Trophoblast cell (in vitro differentiated cells and primary cell): Measurements from ENCODE around the gene CDHR3.

Source experiments
- DNase-seq, 2 donors: peaks; one replicate each; pipeline ENCODE4 v3.0.0-alpha.2; 2016
- H2AFZ ChIP-seq: 2 replicates; pipeline ENCODE4 v1.6.1; 2013; ENCODE audit warnings: low read length, moderate library complexity, mild to moderate bottlenecking; ENCODE audit not compliant: insufficient read depth, poor library complexity
- H2AK5ac ChIP-seq: 2 replicates; pipeline ENCODE4 v1.6.1; 2013; ENCODE audit warnings: mild to moderate bottlenecking, low read length
- H2BK120ac ChIP-seq: 2 replicates; pipeline ENCODE4 v1.6.1; 2013; ENCODE audit warnings: low read length, mild to moderate bottlenecking, moderate library complexity; ENCODE audit not compliant: insufficient read depth, poor library complexity
- H2BK12ac ChIP-seq: 2 replicates; pipeline ENCODE4 v1.6.1; 2013; ENCODE audit warnings: mild to moderate bottlenecking, low read length, moderate library complexity
- H2BK5ac ChIP-seq: 2 replicates; pipeline ENCODE4 v1.6.1; 2013; ENCODE audit warnings: low read length, low read depth, moderate library complexity, mild to moderate bottlenecking; ENCODE audit not compliant: poor library complexity
- H3K14ac ChIP-seq: 2 replicates; pipeline ENCODE4 v1.6.1; 2013; ENCODE audit warnings: mild to moderate bottlenecking, low read length
- H3K18ac ChIP-seq: 2 replicates; pipeline ENCODE4 v1.6.1; 2013; ENCODE audit warnings: mild to moderate bottlenecking, low read length
- H3K23ac ChIP-seq: 2 replicates; pipeline ENCODE4 v1.6.1; 2013; ENCODE audit warnings: low read length
- H3K27ac ChIP-seq: 2 replicates; pipeline ENCODE4 v1.5.1; 2013; ENCODE audit warnings: low read depth, mild to moderate bottlenecking, inconsistent platforms, low read length, moderate library complexity
- H3K27me3 ChIP-seq: 2 replicates; pipeline ENCODE4 v1.6.1; 2013; ENCODE audit warnings: inconsistent platforms, mild to moderate bottlenecking, low read length, moderate library complexity; ENCODE audit not compliant: insufficient read depth
- H3K36me3 ChIP-seq, 2 experiments: 1 replicate in 1 of 2; 2 replicates in 1 of 2; pipeline ENCODE4 v1.6.1; 2013; ENCODE audit warnings: low read length in 2 of 2, mild to moderate bottlenecking in 2 of 2, moderate library complexity in 1 of 2; ENCODE audit not compliant: insufficient read depth in 2 of 2, control insufficient read depth in 1 of 2
- H3K4ac ChIP-seq: 2 replicates; pipeline ENCODE4 v1.6.1; 2013; ENCODE audit warnings: low read depth, mild to moderate bottlenecking, low read length, moderate library complexity
- H3K4me1 ChIP-seq, 2 experiments: 1 replicate in 1 of 2; 2 replicates in 1 of 2; pipeline ENCODE4 v1.6.1; 2013; ENCODE audit warnings: low read length in 2 of 2, mild to moderate bottlenecking in 2 of 2, moderate library complexity in 1 of 2; ENCODE audit not compliant: insufficient read depth in 2 of 2, control insufficient read depth in 1 of 2
- H3K4me2 ChIP-seq: 2 replicates; pipeline ENCODE4 v1.6.1; 2013; ENCODE audit warnings: inconsistent platforms, mild to moderate bottlenecking, low read length, moderate library complexity
- H3K4me3 ChIP-seq: 2 replicates; pipeline ENCODE4 v1.5.1; 2013; ENCODE audit warnings: mild to moderate bottlenecking, low read depth, low read length, inconsistent platforms
- H3K79me1 ChIP-seq: one replicate; pipeline ENCODE4 v1.6.1; 2013; ENCODE audit warnings: low read length
- H3K79me2 ChIP-seq: 2 replicates; pipeline ENCODE4 v1.6.1; 2013; ENCODE audit warnings: low read length, mild to moderate bottlenecking; ENCODE audit not compliant: control insufficient read depth, insufficient read depth, poor library complexity
- H3K9ac ChIP-seq: 2 replicates; pipeline ENCODE4 v1.6.1; 2013; ENCODE audit warnings: mild to moderate bottlenecking, low read length
- H3K9me3 ChIP-seq: 2 replicates; pipeline ENCODE4 v1.6.1; 2013; ENCODE audit warnings: low read depth, mild to moderate bottlenecking, control low read depth, inconsistent platforms, low read length; ENCODE audit not compliant: insufficient read depth
- H4K12ac ChIP-seq: 2 replicates; pipeline ENCODE4 v1.6.1; 2013; ENCODE audit warnings: low read depth, mild to moderate bottlenecking, low read length, moderate library complexity
- H4K8ac ChIP-seq: 2 replicates; pipeline ENCODE4 v1.6.1; 2013; ENCODE audit warnings: low read depth, mild to moderate bottlenecking, low read length, moderate library complexity
- H4K91ac ChIP-seq: one replicate; pipeline ENCODE4 v1.6.1; 2013; ENCODE audit warnings: low read depth, mild to moderate bottlenecking, low read length, moderate library complexity
- WGBS: extraction: QIAGEN DNeasy Blood & Tissue Kit; methylation state at CpG from one replicate; pipeline ENCODE4 v1.1.7; 2013; ENCODE audit warnings: missing lambda C conversion rate; ENCODE audit not compliant: insufficient read length, insufficient coverage; ENCODE audit errors: extremely low coverage; 5-methylcytosine and 5-hydroxymethylcytosine counted together

Gene CDHR3

GRCh38 chr7:106038289-106038688, 75.2 kb downstream of the CDHR3 start:
- Histone ChIP-seq H2BK5ac (no peak overlapping the region), H3K79me2 (no peaks in the 10 kb centered on the region), H3K4me1 (peaks cover 0 to 7% of the 10 kb centered on the region in 2 experiments), H2BK120ac (no peak overlapping the region), H3K23ac (no peak overlapping the region), H3K4me3 (no peak overlapping the region), H3K36me3 (no peaks in the 10 kb centered on the region), H3K79me1 (no peaks in the 10 kb centered on the region), H3K14ac (no peak overlapping the region), H2BK12ac (no peak overlapping the region), H3K27me3 (no peaks in the 10 kb centered on the region), H3K18ac (no peak overlapping the region), H3K4ac (no peak overlapping the region), H3K27ac (no peak overlapping the region), H4K8ac (no peak overlapping the region), H3K9ac (no peak overlapping the region), H4K91ac (no peak overlapping the region), H4K12ac (no peak overlapping the region), H3K9me3 (no peaks in the 10 kb centered on the region), H2AK5ac (no peak overlapping the region), H3K4me2 (no peak overlapping the region), H2AFZ (no peak overlapping the region)
- WGBS: no CpG with 5 or more reads among the region's 5 CpGs
- DNase-seq: no peak

- no peak overlapping the region for H3K23ac ChIP-seq
- no peak overlapping the region for H4K91ac ChIP-seq
- H2BK12ac ChIP-seq: no peak overlapping the region
- DNase-seq: no peak
- no peaks in the 10 kb centered on the region for H3K36me3 ChIP-seq
- WGBS: no CpG with 5 or more reads among the region's 12 CpGs
- H3K27ac ChIP-seq: no peak overlapping the region
- H3K79me1 ChIP-seq: no peaks in the 10 kb centered on the region
- H2BK5ac ChIP-seq: no peak overlapping the region
- no peak overlapping the region for H2AK5ac ChIP-seq
- peaks cover 0 to 7% of the 10 kb centered on the region in 2 experiments for H3K4me1 ChIP-seq
- H3K9me3 ChIP-seq: no peaks in the 10 kb centered on the region
- H3K4ac ChIP-seq: no peak overlapping the region
- H3K4me2 ChIP-seq: no peak overlapping the region
- H3K4me3 ChIP-seq: no peak overlapping the region
- no peak overlapping the region for H2AFZ ChIP-seq
- no peak overlapping the region for H4K8ac ChIP-seq
- no peaks in the 10 kb centered on the region for H3K27me3 ChIP-seq
- no peaks in the 10 kb centered on the region for H3K79me2 ChIP-seq
- H4K12ac ChIP-seq: no peak overlapping the region
- H3K14ac ChIP-seq: no peak overlapping the region
- no peak overlapping the region for H3K9ac ChIP-seq
- no peak overlapping the region for H3K18ac ChIP-seq
- H2BK120ac ChIP-seq: no peak overlapping the region
Observed at GRCh38 chr7:106038916-106039315, 75.9 kb downstream of the CDHR3 start.

GRCh38 chr7:106039486-106040060, 76.5 kb downstream of the CDHR3 start:
- no peak for DNase-seq
- Histone ChIP-seq H3K27ac (no peak overlapping the region), H3K4me2 (no peak overlapping the region), H3K4ac (no peak overlapping the region), H3K14ac (no peak overlapping the region), H2BK5ac (no peak overlapping the region), H4K12ac (no peak overlapping the region), H2AFZ (no peak overlapping the region), H3K9ac (no peak overlapping the region), H3K79me1 (no peaks in the 10 kb centered on the region), H3K4me3 (no peak overlapping the region), H4K8ac (no peak overlapping the region), H2BK12ac (no peak overlapping the region), H3K9me3 (no peaks in the 10 kb centered on the region), H3K36me3 (no peaks in the 10 kb centered on the region), H2AK5ac (no peak overlapping the region), H3K79me2 (no peaks in the 10 kb centered on the region), H3K4me1 (peaks cover 0 to 7% of the 10 kb centered on the region in 2 experiments), H3K18ac (no peak overlapping the region), H4K91ac (no peak overlapping the region), H2BK120ac (no peak overlapping the region), H3K23ac (no peak overlapping the region), H3K27me3 (no peaks in the 10 kb centered on the region)
- WGBS: no CpG with 5 or more reads among the region's 13 CpGs

GRCh38 chr7:106041140-106041717, 78.2 kb downstream of the CDHR3 start:
- Histone ChIP-seq H4K8ac (no peak overlapping the region), H4K91ac (no peak overlapping the region), H3K79me2 (no peaks in the 10 kb centered on the region), H3K36me3 (no peaks in the 10 kb centered on the region), H3K79me1 (no peaks in the 10 kb centered on the region), H3K9ac (no peak overlapping the region), H3K27ac (no peak overlapping the region), H4K12ac (no peak overlapping the region), H2BK12ac (no peak overlapping the region), H3K4me3 (no peak overlapping the region), H3K9me3 (no peaks in the 10 kb centered on the region), H2BK120ac (no peak overlapping the region), H3K18ac (no peak overlapping the region), H3K14ac (no peak overlapping the region), H2AK5ac (no peak overlapping the region), H2AFZ (no peak overlapping the region), H2BK5ac (no peak overlapping the region), H3K4me1 (peaks cover 0 to 7% of the 10 kb centered on the region in 2 experiments), H3K4me2 (no peak overlapping the region), H3K27me3 (no peaks in the 10 kb centered on the region), H3K23ac (no peak overlapping the region), H3K4ac (no peak overlapping the region)
- DNase-seq: peak; percentile 58 to 81
- no CpG with 5 or more reads among the region's 6 CpGs for WGBS
